AG10803 (cell line): ENCODE data around the gene RGSL1.
"Not testable (repeated sequence)": the region's sequence is repeated elsewhere in the genome, so short reads cannot be mapped to it uniquely, and the experiment has no call there.

Experiments
- DNase-seq: peaks from one replicate; pipeline ENCODE4 v3.0.0; 2010; ENCODE audit warnings: low read depth
- H3K4me3 ChIP-seq: 2 replicates; pipeline ENCODE4 v1.5.1; 2011; ENCODE audit warnings: mild to moderate bottlenecking, low read length, control low read depth
- TF ChIP-seq, protein P1 (sequence below): conservative IDR thresholded peaks from 2 replicates; pipeline ENCODE4 v1.5.1; 2011; ENCODE audit warnings: mild to moderate bottlenecking, low read length, control low read depth, inconsistent platforms

Gene RGSL1

GRCh38 chr1:182446033-182446669, 3.8 kb upstream of the RGSL1 start:
- H3K4me3 ChIP-seq = no peak overlapping the region
- DNase-seq = peak; percentile 55

GRCh38 chr1:182447124-182447523, 2.8 kb upstream of the RGSL1 start:
- not testable (repeated sequence) for DNase-seq, H3K4me3 ChIP-seq

More at GRCh38 chr1:182446033-182446669, 3.8 kb upstream of the RGSL1 start:
- TF ChIP-seq, protein P1, sequence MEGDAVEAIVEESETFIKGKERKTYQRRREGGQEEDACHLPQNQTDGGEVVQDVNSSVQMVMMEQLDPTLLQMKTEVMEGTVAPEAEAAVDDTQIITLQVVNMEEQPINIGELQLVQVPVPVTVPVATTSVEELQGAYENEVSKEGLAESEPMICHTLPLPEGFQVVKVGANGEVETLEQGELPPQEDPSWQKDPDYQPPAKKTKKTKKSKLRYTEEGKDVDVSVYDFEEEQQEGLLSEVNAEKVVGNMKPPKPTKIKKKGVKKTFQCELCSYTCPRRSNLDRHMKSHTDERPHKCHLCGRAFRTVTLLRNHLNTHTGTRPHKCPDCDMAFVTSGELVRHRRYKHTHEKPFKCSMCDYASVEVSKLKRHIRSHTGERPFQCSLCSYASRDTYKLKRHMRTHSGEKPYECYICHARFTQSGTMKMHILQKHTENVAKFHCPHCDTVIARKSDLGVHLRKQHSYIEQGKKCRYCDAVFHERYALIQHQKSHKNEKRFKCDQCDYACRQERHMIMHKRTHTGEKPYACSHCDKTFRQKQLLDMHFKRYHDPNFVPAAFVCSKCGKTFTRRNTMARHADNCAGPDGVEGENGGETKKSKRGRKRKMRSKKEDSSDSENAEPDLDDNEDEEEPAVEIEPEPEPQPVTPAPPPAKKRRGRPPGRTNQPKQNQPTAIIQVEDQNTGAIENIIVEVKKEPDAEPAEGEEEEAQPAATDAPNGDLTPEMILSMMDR = peak; percentile 82

GRCh38 chr1:182447660-182448059, 2.3 kb upstream of the RGSL1 start:
- DNase-seq = no peak
- no peak overlapping the region for H3K4me3 ChIP-seq
- TF ChIP-seq, protein P1 = no peak

GRCh38 chr1:182453631-182454030, 3.7 kb downstream of the RGSL1 start:
- H3K4me3 ChIP-seq = no peak overlapping the region
- DNase-seq = no peak
- TF ChIP-seq, protein P1 = no peak

DNA sequence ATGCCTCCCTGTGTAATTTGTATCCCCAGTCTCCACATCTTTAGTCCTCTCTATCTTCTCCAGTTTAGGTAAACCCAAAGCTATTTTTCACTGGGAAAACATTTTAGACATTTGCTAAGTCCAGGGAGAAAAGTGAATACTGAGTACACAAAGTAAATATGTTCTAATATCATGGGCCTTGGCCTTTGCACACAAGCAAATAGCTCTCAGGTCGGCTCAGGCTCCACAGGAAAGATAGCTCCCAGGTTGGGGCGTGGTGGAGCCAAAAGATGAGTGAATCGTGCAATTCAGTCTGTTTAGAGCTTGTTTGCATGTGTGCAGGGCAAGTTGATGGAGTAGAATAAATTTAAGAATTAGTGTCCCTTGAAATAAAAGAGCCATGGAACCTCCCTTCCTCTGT, 7.9 kb downstream of the RGSL1 start:
- no peak for DNase-seq
- H3K4me3 ChIP-seq = no peak overlapping the region
- TF ChIP-seq, protein P1 = no peak

DNA sequence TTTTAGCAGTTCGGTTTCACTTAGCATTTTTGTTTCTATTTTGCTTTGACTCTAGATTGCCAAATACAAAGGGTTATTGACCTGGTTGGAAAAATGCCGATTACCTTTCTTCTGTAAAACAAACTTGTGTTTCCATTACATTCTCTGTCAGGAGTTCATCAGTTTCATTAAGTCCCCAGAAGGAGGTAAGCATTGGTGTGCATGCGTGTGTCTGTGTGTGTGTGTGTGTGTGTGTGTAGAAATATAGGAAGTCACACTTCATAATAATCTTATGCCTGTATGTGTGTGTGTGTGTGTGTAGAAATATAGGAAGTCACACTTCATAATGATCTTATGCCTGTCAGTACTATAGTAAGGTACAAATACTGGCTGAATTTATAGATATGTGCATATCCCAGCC, 10.0 kb downstream of the RGSL1 start:
- DNase-seq = no peak
- H3K4me3 ChIP-seq = no peak overlapping the region
- TF ChIP-seq, protein P1 = no peak

DNA sequence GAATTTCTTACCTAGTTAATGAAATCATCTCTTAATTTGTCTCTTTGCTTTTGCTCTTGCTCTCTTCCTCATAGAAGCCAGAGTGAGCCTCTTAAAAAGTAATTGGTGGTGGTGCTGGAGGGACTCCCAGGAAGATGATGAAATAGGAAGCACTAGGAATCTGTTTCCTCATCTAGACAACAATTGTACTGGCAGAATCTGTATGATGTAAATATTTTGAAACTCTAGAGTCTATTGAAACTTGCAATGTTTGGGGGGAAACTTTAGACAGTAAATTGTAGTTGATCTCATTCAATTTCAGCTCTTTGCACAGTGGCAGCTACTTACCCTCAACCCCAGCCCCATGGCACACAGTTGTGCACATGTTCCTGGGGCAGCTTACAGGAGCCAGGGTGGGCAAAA, 10.6 kb downstream of the RGSL1 start:
- no peak overlapping the region for H3K4me3 ChIP-seq
- TF ChIP-seq, protein P1 = no peak
- peak; percentile 54 for DNase-seq

DNA sequence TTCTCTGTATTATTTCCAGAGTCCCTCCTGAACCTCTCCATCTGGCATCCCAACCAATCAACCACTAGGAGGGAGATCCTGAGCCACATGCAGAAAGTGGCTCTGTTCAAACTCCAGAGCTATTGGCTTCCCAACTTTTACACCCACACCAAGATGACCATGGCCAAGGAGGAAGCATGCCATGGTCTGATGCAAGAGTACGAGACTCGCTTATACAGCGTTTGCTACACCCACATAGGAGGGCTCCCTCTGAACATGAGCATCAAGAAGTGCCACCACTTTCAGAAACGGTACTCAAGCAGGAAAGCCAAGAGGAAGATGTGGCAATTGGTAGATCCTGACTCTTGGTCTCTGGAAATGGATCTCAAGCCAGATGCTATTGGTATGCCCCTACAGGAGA, 23.6 kb downstream of the RGSL1 start:
- TF ChIP-seq, protein P1 = no peak
- DNase-seq = no peak
- H3K4me3 ChIP-seq = no peak overlapping the region
